GM19467 (cell line): ENCODE data around the gene TMEM209.

Source experiments
- ATAC-seq: cut with Tn5 transposase; IDR thresholded peaks from one replicate; pipeline ENCODE4 v1.9.1; 2021; ENCODE audit warnings: mild to moderate bottlenecking, moderate library complexity; ENCODE audit not compliant: unreplicated experiment

Gene TMEM209

GRCh38 chr7:130144312-130145171 is 60.7 kb downstream of the TMEM209 start:
- no peak for ATAC-seq

GRCh38 chr7:130143986-130144311 is 61.3 kb downstream of the TMEM209 start:
- ATAC-seq, result no peak

GRCh38 chr7:130143334-130143732 is 61.9 kb downstream of the TMEM209 start:
- no peak for ATAC-seq

- ATAC-seq, result no peak
Observed at GRCh38 chr7:130142654-130143333, 62.4 kb downstream of the TMEM209 start.

- ATAC-seq, result no peak
Observed at GRCh38 chr7:130141884-130142653, 63.1 kb downstream of the TMEM209 start.

GRCh38 chr7:130141161-130141883 is 63.9 kb downstream of the TMEM209 start:
- peak; percentile 54 for ATAC-seq

- no peak for ATAC-seq
Observed at GRCh38 chr7:130140551-130141160, 64.5 kb downstream of the TMEM209 start.

GRCh38 chr7:130139193-130139960 is 65.8 kb downstream of the TMEM209 start:
- no peak for ATAC-seq

- ATAC-seq, result no peak
Observed at GRCh38 chr7:130137207-130137606, 68.0 kb downstream of the TMEM209 start.

GRCh38 chr7:130136579-130137167 is 68.5 kb downstream of the TMEM209 start:
- ATAC-seq, result no peak

- ATAC-seq, result no peak
Observed at GRCh38 chr7:130135208-130136205, 69.7 kb downstream of the TMEM209 start.

GRCh38 chr7:130134726-130135125 is 70.5 kb downstream of the TMEM209 start:
- no peak for ATAC-seq

- no peak for ATAC-seq
Observed at GRCh38 chr7:130134106-130134636, 71.0 kb downstream of the TMEM209 start.

- ATAC-seq, result no peak
Observed at GRCh38 chr7:130133029-130133782, 72.0 kb downstream of the TMEM209 start.

GRCh38 chr7:130131964-130132875 is 73.0 kb downstream of the TMEM209 start:
- no peak for ATAC-seq

GRCh38 chr7:130131191-130131834 is 73.9 kb downstream of the TMEM209 start:
- ATAC-seq, result no peak
